ENCODE data around the gene LRBA.

GRCh38 chr4:150278206-150278605 lies 736.9 kb downstream of the LRBA start:
- TF ChIP-seq CTCF (IDR thresholded peaks at IDR 0.05) (no peak), POLR2AphosphoS5 (IDR thresholded peaks at IDR 0.05) (no peak), EP300 (IDR thresholded peaks at IDR 0.05) (no peak)

Data from stomach (tissue), 4 donors.